NCI-H1694 treated with DMSO at 0.1 percent for 48 hours (cell line): ENCODE data around the gene WSCD2.
A peak's percentile ranks its signal among the peaks of the same experiment; 100 is the strongest.

Experiments
- DNase-seq: peaks from one replicate; lab custom pipeline; 2025; lab: John Stamatoyannopoulos, UW

WSCD2 gene

DNA sequence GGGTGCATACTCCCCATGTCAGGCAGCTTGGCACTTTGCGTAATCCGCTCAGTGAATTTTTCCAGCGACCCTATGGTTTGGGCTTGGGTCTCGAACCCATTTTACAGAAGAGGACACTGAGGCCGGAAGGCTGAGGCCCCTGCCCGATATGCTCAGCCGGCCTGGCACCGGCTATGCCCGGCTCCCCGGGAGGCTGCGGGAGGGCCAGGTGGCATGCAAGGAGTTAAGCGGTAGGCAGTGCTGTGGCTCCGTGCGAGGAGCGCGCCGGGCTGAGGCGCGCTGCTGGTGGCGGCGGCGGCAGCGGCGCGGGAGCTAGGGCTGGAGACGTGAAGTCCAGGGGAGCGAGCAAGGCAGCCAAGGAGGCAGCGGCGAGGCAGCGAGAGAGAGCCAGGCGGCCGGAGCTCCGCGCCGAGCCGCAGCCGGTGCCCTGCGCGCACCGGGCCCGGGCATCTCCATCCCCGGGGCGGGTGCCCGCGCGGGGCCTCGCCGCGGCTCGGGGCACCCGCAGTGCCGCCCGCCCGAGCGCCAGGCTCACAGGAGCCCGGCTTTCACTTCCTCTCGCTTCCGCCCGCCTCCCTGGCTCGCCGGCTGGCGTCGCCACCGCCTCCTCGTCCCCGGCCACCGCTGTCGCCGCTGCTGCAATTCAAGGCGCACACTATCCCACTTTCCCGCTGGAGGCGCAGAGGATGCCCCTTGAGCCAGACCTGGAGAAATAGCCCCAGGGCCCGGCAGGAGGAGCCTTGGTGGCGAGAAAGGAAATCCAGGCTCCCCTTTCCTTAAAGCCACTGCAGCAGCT is at the start of gene WSCD2:
WSCD2 (plus strand) TSS at position 272 of the 796 bp plus-strand sequence. CDS start 66,545 bp downstream, outside the sequence.
- DNase-seq: peak; percentile 33

DNA sequence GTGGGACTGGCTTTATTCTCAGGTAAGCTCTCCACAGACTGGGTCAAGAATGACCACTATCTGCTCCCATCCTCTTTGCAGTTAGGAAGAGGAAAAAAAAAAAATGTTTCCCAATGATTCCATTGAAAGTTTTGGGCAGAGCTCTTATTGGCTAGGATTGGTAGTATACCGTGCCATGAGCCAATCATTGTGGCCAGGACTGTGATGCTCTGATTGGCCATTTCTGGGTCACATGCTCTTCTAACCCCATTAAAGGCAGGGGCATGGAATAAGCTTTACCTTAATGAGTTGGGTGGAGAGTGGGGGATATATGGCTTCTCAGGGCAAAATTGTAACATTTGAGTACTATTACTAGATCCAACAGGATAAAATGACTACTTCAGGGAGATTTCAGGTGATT is 49.4 kb upstream of the WSCD2 start:
- no peak for DNase-seq

DNA sequence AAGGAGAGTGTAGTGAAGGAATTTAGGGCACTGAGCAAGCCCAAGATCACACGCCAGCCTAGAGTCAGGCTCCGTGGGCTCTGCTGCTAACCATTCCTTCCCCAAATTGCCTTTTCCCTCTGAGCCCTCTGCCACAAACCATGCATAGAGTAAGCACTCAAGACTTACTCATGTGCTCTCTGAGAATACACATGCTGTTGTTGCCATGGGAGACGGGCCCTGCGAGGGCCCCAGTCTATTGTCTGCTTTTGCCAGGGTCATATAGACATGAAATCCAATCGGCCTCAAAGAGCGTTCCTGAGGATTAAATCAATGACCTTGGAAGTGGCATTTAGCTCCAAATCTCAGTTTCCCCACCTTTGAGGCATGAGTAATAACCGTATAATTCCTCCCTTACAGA is 48.7 kb upstream of the WSCD2 start:
- DNase-seq: no peak

DNA sequence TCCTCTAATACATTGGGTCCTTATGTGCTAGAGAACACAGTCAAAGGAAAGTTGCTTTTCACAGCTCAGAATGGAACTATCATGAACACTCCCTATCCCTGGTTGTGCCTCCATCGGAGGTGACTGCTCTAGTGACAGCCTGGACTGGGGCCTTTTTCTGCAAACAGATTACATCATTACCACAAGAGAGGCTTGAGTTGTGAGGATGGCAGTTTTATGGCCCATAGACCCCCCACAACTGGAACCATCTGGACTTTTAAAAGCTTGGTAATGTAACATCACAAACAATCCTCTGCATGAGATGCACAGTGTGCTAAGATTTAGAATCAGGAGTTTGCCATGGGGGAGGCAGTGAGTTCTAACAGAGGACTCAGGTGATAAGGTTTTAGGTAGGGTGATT is 46.6 kb upstream of the WSCD2 start:
- no peak for DNase-seq

DNA sequence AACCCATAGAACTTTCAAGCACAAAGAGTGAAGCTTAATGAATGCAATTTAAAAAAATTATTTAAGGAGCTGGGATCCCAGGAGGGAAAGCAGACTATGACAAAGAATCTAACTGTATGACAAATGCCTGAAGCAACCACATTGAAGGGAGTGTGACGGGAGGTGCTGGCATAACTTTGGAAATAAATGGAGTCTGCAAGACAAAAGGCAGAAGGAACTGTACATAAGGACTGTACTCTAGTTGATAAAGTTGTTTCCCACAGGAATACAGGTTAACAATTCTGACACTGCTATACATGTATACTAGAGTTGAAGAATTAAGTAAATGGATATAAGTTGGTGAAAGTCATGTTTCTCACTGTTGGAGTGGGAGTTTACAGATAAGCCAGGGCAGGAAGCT is 41.2 kb upstream of the WSCD2 start:
- no peak for DNase-seq

DNA sequence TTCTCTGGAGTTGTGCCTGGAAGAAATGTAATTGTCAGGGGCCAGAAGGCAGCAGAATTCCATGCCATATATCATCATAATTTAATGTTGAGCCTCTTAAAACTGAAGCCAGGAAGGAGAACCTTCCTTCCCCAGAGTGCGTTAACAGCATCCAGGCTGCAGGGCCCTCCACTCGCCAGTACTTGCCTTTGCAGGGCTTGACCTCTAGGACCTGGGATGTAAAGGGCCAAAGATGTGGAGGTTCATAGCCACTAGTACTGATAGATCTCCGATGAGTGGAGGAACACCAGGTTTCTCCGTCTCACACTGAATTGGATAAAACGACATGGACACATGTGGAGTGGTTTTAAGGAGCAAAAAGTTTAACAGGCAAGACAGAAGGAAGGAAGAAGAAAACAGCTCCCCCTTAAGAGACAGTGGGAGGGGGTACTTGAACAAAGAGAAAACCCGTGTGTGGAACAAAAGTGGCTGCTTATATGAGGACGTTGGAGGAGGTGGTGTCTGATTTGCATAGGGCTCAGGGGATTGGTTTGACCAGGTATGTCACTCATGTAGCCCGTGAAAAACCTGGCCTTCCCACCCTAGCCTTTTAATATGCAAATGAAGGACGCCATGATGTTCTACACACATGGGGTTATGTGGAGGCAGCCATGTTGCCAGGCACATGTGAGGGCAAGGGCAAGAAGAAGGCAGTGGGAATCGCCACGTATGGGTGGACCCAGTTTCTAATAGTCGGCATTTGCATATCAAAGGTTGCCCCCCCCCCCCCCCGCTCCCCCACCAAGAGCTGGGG is 38.8 kb upstream of the WSCD2 start:
- no peak for DNase-seq

DNA sequence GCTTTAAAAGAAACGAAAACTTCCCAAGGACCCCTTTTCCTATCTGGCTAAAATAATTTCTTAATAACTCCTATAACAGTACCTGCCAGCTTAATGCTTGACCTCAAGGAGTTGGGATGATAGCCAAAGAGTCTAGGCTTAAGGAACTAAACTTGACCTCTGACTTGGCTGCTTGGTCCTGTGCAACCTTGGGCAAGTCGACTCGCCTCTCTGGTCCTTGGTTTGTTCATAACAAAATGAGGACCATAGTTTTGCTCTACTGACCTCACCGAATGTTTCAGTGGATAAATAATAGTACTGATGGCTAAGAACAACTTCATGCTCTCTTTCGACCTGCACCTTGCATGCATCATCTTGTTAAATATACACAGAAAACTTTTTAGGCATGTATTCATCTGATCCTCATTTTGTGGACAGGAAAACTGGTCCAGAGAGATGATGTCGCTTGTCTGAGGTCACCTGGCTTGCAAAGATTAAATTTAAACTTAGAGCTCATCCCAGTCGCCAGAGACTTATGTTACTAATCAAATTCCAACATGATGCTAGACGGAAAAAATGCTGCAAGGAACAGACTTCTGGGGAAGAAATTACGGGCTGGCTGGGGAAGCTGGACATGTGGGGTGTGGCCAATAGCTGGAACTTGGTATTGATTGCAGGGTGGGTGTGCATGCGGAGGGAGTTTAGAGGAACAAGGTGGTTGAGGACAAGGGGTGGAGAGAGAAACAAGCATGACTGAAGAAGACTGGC is 38.0 kb upstream of the WSCD2 start:
- no peak for DNase-seq

DNA sequence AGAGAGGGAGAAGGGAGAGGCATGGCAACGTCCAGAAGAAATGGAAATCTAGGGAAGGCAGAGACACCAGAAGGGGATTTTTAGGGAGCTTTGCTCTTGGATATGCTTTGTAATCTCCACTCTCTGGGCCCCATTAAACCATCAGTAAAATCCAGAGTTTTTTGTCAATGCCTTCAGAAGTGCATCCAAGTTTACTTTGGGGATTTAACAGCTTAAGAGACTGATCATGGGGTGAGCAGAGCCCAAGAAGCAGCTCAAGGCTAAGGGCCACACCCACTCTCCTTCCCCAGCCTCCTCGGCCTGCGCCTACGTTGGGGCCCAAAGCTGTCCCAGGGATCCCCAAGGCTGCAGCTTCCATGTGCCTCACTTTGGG is 37.4 kb upstream of the WSCD2 start:
- no peak for DNase-seq

DNA sequence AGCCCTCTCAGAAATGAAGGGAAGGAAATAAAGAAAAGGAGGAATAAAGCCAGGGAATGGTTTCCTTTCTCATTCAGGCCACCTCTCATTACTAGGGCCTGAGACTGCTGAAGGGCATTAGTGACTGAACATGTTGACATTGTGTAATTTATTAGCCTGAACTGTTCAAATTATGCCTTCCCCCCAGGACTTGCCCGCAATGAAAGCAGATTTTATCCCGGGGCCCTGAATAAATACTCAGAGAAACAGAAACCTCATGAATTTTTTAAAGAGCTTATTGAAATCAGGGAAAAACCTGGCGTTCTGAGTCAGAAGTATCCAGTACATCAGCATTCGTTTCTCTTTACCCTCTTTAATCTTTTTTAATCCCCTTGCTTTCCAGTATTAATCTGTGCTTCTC is 35.9 kb upstream of the WSCD2 start:
- DNase-seq: no peak

DNA sequence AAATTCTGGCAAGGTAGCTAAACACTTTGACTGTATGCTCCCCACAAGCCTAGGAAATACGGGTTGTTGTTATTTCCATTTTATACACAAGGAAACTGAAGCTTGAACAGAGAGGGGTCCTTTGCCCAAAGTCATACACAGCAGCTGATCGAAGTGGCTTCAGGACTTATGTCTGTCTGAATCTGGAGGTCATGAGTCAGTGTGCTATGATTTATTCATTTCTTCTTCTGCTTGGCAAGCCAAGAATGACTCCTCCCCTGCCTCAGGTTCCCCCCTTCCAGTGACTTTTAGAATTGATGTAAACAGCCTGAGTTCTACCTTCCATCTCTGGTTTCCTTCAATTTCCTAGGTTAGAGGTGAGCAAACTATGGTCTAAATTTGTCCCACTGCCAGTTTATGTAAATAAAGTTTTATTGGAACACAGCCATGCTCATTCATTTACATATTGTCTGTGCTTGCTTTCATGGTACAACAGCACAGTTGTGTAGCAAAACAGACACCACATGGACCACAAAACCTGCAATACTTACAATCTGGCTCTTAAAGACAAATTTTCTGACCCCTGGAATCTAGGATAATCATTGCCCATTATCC is 34.9 kb upstream of the WSCD2 start:
- DNase-seq: no peak

DNA sequence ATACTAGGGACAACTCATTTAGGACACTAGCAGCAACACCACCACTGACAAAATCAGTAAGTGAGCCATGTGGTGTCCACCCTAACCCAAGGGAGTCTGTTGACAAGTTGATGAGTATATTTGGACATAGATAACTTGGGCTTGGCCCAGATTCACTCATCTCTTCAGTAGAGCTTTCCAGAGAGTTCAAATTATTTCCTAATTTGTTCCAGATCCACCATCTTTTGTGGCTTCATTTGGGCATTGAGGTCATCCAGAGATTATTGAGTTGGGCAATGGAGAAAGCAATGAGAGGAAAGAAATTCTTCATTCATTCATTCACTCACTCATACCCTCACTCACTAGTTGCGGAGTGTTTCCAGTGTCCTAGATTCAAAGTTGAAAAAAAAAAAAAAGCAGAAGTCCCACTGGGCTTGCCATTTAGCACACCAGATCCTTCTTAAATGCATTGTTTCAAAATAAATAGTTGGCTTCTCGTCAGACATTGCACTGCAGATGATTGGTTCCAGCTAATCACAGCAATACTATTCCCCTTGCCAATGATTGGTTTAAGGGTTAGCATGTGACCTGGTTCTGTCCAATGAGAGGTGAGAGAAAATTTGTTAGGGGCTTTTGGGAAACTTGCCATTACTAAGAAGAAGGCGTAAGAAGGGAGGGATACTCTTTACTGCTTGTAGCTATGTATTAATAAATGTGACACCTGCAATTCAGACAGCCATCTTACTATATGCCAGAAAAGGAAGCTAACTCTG is 31.8 kb upstream of the WSCD2 start:
- DNase-seq: no peak

DNA sequence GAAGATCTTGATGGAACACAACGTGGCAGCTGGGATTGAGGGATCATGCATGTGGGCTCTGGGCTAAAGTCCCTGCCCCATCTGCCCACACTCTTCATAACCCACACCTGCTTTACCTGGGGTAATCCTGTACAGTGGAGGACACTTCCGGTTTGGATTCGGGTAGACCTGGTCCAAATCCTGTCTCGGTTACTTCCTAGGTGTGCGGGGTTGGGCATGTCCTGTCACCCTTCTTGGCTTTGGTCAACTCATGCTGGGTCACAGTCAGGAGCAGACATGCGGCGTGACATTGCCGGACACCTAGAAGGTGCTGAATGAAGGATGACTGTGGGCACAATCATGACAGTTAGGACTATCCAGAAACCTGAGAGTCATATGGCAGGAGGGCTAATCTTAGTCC is 30.7 kb upstream of the WSCD2 start:
- no peak for DNase-seq

DNA sequence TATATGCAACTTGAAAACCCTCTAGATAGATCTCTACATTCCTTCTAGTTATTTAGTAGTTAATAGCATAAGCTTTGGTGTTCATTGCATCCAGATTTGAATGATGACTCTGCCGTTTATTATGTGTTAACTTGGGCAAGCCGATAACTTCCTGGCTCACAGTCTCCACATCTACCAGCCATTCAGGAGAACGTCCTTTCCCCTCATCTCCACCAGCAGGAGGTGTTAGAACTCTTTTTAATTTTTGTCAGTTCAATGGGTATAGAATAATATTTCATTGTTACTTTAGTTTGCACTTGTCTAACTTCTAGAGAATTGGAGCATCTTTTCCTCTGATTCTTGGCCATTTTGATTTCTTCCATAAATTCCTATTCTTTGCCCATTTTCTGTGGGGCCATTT is 30.0 kb upstream of the WSCD2 start:
- peak; percentile 15 for DNase-seq

DNA sequence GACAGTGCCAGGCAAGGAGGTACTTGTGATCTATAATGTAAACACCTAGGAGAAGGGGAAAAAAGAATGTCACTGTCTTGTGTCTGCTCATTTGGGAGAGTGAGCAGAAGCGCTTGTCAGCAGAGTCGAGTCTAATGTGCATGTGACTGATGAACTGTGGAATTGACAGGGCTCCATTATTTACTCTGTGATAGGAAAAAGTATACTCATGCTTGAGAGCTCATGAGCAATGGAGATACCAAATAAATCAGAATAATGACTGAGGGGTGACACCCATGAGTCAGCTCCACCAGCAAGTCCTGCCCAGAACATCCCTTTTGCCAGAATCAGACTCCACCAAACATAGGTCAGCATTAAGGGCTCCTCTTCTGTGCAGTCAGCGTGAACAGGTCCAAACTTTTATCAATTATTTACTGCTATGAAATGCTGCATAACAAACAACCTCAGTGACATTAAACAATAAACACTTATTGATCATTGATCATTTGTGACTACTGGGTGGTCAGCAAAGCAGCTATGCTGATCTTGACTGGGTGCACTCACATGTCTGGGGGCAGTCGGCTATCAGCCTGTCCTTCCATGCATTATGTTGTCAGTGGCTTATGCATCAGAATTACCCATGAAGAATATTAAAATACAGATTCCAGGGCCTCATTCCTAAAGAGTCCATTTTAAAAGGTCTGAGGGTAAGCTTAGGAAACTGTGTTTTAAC is 29.2 kb upstream of the WSCD2 start:
- DNase-seq: no peak

DNA sequence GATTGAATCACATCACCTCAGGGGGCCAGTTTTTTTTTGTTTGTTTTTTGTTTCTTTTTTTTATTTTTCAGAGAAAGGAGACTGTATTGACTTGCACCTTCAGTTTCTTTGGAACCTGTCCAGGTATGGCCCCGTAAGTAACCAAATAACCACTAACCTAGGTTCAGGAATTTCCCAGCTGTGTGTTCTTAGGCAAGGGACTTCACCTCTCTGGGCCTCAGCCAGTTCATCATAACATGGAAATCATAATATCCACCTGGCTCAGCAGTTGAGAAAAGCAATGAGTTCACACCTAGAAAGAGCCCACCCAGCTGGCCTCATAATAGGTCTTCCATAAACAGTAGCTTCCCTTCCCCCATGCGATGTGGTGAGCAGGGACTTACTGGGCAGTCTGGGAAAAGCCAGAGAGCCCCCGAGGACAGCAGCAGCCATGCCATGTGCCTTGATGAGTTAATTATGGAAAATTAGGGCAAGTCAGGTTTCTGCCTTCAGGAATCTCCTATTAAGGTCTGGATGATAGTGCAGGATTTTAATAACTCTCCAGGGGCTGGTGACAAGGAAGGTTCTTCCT is 27.4 kb upstream of the WSCD2 start:
- no peak for DNase-seq

DNA sequence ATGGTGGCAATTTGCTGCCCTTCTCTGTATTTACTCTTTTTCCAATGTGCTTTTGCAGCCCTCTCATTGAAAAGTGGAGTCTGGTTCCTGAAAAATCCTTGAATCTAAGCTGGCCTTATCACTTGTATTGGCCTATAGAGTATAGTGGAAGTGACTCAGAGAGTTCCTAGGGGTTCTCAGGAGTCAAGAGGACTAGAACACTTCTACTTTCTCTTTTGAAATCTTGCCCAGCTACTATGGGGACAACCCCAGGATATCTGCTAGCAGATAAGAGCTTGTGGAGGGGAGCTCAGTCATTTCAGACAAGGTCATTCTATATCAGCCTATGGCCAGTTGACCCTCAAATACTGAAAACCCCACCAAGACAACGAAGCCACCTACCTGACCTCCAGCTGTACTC is 26.7 kb upstream of the WSCD2 start:
- DNase-seq: no peak

DNA sequence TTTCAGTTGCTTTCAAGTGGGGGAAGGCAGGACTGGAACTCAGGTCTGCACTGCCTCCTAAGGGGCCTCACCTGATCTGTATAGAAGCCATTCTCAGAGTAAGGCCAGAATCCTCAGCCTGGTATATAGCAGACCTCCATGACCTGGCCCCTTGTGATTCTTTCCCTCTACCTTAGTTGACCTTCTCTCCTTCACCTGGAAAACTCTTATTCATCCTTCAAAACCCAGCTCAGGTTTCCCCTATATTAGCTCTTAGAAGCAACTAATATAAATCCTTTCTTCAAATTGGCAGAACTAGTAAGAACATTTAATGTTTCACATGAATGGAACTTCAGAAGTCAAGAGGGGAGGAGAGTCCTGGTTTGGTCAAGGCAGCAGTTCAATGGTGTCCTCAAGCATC is 26.0 kb upstream of the WSCD2 start:
- DNase-seq: no peak

DNA sequence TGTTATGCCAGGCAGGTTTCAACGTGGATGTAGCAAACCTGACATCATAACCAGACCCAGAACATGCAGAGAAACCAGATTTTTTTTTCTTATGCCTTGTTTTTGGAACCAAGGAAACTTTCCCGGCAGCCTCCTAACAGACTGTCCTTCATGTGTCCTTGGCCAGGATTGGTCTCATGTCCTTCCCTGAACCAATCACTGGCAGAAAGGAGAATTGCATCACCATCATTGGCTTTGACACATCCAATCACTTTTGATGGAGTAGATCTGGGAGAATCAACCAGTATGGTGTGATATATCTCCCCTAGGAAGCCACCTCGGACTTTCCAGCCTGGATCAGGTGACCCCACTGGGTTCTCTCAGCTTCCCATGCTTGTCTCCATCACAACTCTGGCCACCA is 25.6 kb upstream of the WSCD2 start:
- DNase-seq: no peak

DNA sequence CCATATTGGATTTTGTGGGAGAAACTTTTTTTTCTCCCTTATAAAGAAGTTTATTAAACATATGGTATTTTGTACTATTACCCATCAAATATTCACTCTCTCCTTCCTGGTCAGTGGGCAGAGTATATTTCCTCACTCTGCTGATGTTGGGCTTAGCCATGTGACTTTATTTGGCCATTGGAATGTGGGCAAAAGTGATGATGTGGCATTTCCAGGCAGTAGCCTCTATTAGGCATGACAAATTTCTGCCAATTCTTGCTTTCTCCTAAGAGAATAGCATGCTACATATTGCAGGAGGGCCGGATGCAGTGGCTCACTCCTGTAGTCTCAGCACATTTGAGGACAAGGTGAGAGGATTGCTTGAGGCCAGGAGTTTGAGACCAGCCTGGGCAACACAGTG is 24.4 kb upstream of the WSCD2 start:
- no peak for DNase-seq

DNA sequence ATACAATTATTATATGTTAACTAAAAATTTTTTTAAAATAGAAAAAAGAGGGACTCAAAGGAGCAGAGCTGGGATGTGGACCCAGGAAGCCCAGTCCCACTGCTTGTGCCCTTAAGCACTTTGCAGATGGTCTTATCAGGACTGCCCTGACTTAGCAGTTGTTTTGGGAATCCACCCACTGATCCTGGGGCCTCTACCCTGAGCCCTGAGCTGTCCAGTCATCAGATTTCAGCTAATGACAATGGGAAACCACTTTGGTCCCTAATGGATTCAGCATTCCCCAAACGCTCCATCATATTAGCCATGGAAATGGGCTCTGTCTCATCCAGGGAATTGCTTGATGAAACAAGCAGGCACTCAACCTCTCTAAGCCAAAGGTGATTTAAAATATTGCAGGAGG is 22.5 kb upstream of the WSCD2 start:
- DNase-seq: no peak

DNA sequence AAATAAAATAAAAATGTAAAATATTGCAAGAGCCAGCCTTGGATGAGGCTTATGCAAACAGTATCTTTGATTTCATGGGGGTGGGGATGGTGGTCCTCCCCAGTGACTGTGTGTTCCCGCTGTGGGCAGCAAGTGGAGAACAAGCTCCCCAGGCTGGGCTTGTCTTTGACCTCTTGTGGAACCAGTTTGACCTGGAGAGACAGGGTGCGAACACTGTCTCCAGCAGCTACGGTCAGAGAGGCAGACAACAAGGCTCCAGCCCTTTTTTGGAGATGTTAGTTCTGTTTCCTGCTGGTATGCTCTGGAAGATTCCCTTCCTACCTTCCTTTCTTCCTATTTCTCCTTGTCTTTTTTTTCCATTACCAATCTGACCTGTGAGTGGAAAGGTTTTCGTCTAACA is 21.8 kb upstream of the WSCD2 start:
- no peak for DNase-seq
